Cardiac fibroblast (primary cell): ENCODE results near the gene TCF12.

Source experiments
- DNase-seq, 2 donors: peaks; one replicate each; pipeline versions ENCODE4 v3.0.0 to v3.0.0-alpha.2; 2010; ENCODE audit warnings: low read depth in 2 of 2
- H3K4me3 ChIP-seq, 2 donors: replicated peaks in 1 of 2; 1 replicate in 1 of 2; 2 replicates in 1 of 2; pipeline ENCODE4 v1.5.1; 2011; ENCODE audit warnings: low read depth in 2 of 2, low read length in 2 of 2, mild to moderate bottlenecking in 2 of 2, moderate library complexity in 1 of 2
- CTCF ChIP-seq: IDR thresholded peaks from one replicate; pipeline ENCODE4 v1.5.1; 2011; ENCODE audit warnings: low read depth, mild to moderate bottlenecking, low read length, inconsistent platforms

The TCF12 gene

GRCh38 chr15:57134851-57135250, 216.4 kb downstream of the TCF12 start:
- DNase-seq: peak; percentile 45 to 75
- H3K4me3 ChIP-seq: no peak overlapping the region
- no peak for TF ChIP-seq CTCF

DNA sequence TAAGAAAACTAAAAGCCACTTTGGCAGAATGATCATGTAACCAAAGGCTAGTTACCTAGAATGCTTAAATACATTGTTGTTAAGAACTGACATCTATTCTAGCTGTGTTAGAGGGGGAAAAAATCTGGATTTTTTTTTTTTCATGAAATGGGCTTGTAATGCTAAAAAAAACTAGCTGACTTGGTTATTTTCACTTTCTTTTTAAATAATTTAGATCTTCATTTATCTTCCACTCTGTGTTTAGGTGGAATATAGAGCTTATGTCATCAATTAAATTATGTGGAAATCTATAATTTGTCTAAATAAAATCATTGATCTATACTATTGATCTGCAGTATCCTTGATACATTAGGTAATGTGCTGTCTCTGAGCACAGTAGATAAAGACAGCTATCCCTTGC, 217.4 kb downstream of the TCF12 start:
- no peak overlapping the region for H3K4me3 ChIP-seq
- DNase-seq: no peak
- TF ChIP-seq CTCF: no peak

DNA sequence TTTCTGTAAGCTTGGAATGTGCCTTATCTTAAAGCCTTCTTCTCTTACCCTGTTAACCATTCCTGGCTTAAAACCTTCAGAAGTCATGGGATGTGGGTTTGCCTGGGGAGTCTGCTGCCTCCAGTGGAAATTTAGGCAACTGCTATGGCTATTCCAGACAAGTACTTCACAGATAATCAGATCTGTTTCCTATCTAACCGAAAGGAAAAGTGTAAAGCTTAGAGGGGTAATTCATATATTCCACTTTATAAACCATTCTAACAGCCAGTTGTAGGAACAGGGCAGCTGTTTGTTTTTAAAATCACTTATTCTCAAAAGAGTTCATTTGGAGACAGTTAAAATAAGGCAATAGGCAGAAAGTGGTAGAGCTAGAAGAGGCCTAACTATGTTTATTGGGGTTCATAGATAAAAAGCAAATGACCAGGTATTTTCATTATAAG, 219.9 kb downstream of the TCF12 start:
- DNase-seq: peak; percentile 80 to 92
- no peak overlapping the region for H3K4me3 ChIP-seq
- TF ChIP-seq CTCF: peak; percentile 90

GRCh38 chr15:57143511-57144078, 225.2 kb downstream of the TCF12 start:
- no peak for TF ChIP-seq CTCF
- DNase-seq: no peak
- no peak overlapping the region for H3K4me3 ChIP-seq

DNA sequence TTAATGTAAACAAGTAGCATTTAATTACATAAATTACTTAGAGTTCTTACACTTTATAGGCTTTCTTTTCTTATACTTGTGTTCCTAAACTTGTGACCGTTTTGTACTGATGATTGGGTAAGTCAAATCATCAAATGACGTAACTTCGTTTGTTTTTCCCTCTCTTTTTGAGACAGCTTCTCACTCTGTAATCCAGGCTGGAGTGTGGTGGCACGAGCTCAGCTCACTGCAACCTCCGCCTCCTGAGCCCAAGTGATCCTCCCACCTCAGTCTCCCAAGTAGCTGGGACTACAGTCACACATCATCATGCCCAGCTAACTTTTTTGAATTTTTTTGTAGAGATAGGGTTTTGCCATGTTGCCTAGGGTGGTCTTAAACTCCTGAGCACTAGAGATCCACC, 226.0 kb downstream of the TCF12 start:
- no peak for TF ChIP-seq CTCF
- peak in 1 of 2 donors; percentile 40 for DNase-seq
- H3K4me3 ChIP-seq: no peak overlapping the region

- peak overlapping the region in 1 of 2 donors; percentile 12 for H3K4me3 ChIP-seq
- TF ChIP-seq CTCF: peak; percentile 63
- peak; percentile 84 for DNase-seq
Measured at GRCh38 chr15:57146506-57147201, 228.2 kb downstream of the TCF12 start.
